B cell (primary cell): Measurements from ENCODE around the gene SLC44A3.

ENCODE experiments used
- CTCF ChIP-seq: fragments of 200-600 bp; IDR thresholded peaks from one replicate; pipeline ENCODE4 v1.8.0; 2022; ENCODE audit warnings: antibody characterized with exemption, mild to moderate bottlenecking
- EZH2 ChIP-seq: IDR thresholded peaks from 2 replicates; pipeline ENCODE4 v1.6.1; 2012; ENCODE audit warnings: borderline replicate concordance, low read depth, mild to moderate bottlenecking, moderate library complexity, low read length; ENCODE audit not compliant: insufficient read depth, poor library complexity, severe bottlenecking

DNA sequence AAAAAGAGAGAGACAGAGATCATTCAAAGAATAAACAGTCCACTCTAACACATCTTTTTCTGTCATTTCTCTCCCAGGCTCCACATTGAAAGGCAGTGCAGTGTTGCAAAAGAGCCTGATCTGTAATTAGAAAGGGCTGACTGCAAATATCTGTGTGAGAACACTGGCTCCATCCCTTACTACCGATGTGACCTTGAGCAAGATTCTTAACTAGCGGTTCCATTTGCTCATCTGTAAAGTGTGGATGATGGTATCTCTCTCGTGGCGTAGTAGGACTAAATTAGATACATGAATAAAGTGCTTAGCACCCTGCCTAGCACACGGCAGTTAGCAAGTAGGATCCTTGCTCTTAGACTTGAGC lies 26.9 kb upstream of the SLC44A3 start:
- no peak for TF ChIP-seq CTCF
- TF ChIP-seq EZH2 = no peak
